Thymus (tissue), 11 donors: ENCODE results near the gene FNBP1. TPM values are rescaled to one million over a fixed set of nuclear protein-coding genes. Genes with fewer than 3 reads are reported as not detected.
"Not testable (repeated sequence)": the region's sequence is repeated elsewhere in the genome, so short reads cannot be mapped to it uniquely, and the experiment has no call there.

Experiments
- DNase-seq, 9 donors: peaks; one replicate each; pipeline ENCODE4 v3.0.0-alpha.2; 2013; ENCODE audit warnings: low spot score in 9 of 9, low read depth in 6 of 9, missing footprints in 1 of 9
- H3K27ac ChIP-seq, 2 donors: one replicate each; pipeline ENCODE4 v1.5.1; 2013; ENCODE audit warnings: control low read depth in 1 of 2, low read depth in 1 of 2, low read length in 1 of 2, mild to moderate bottlenecking in 1 of 2, moderate library complexity in 1 of 2
- H3K27me3 ChIP-seq, 2 donors: one replicate each; pipeline ENCODE4 v1.5.1; 2013; ENCODE audit warnings: low read length in 1 of 2; ENCODE audit not compliant: control insufficient read depth in 2 of 2, insufficient read depth in 1 of 2
- H3K36me3 ChIP-seq, 2 donors: one replicate each; pipeline ENCODE4 v1.5.1; 2013; ENCODE audit warnings: low read length in 1 of 2, mild to moderate bottlenecking in 1 of 2, moderate library complexity in 1 of 2; ENCODE audit not compliant: control insufficient read depth in 2 of 2, insufficient read depth in 2 of 2
- H3K4me1 ChIP-seq, 2 donors: one replicate each; pipeline ENCODE4 v1.5.1; 2013; ENCODE audit warnings: low read length in 2 of 2; ENCODE audit not compliant: control insufficient read depth in 2 of 2, insufficient read depth in 2 of 2
- H3K4me3 ChIP-seq, 2 donors: one replicate each; pipeline ENCODE4 v1.5.1; 2013; ENCODE audit warnings: low read length in 2 of 2, control low read depth in 1 of 2, mild to moderate bottlenecking in 1 of 2
- H3K9me3 ChIP-seq, 2 donors: one replicate each; pipeline ENCODE4 v1.5.1; 2013; ENCODE audit warnings: low read length in 1 of 2, mild to moderate bottlenecking in 1 of 2; ENCODE audit not compliant: control insufficient read depth in 2 of 2, insufficient read depth in 1 of 2
- WGBS: extraction: QIAGEN DNeasy Blood & Tissue Kit; methylation state at CpG from one replicate; pipeline ENCODE4 v1.1.7; 2013; 5-methylcytosine and 5-hydroxymethylcytosine counted together
- polyA plus RNA-seq: library from polyadenylated mRNA; stranded (reverse); fragments of 200-250 nt; gene quantifications from one replicate; pipeline ENCODE4 v1.2.3, GENCODE V29; 2013
- total RNA-seq: library from RNA; stranded (reverse); fragments of 120-200 nt; gene quantifications from one replicate; pipeline ENCODE4 v1.2.4, GENCODE V29; 2013
- donor health status: healthy.

FNBP1 gene
- total and polyA plus RNA-seq, 2 donors: 79.6 to 82.8 TPM

- no peak overlapping the region for H3K27ac ChIP-seq
- H3K4me3 ChIP-seq: no peak overlapping the region
- WGBS: 96% methylated on average over 4 of the region's 4 CpGs
- no peaks in the 10 kb centered on the region for H3K27me3 ChIP-seq
- peaks cover 17 to 19% of the 10 kb centered on the region in 2 donors for H3K36me3 ChIP-seq
- peaks cover 0 to 8% of the 10 kb centered on the region in 2 donors for H3K9me3 ChIP-seq
- DNase-seq: no peak
- peaks cover 4 to 7% of the 10 kb centered on the region in 2 donors for H3K4me1 ChIP-seq
Observed at GRCh38 chr9:130018265-130018664, 24.7 kb downstream of the FNBP1 start.

DNA sequence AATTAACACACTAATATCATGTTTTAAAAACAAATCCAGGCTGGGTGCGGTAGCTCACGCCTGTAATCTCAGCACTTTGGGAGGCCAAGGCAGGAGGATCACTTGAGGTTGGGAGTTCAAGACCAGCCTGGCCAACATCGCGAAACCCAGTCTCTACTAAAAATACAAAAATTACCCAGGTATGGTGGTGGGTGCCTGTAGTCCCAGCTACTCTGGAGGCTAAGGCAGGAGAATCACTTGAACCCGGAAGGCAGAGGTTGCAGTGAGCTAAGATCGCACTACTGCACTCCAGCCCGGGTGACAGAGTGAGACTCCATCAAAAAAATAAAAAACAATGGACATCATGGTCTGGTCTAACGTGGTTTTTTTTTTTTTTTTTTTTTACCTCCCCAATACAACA is 25.5 kb downstream of the FNBP1 start:
- WGBS: 97% methylated on average over 8 of the region's 8 CpGs
- DNase-seq, H3K9me3 ChIP-seq, H3K27me3 ChIP-seq, H3K27ac ChIP-seq, H3K4me1 ChIP-seq, H3K4me3 ChIP-seq: not testable (repeated sequence)
- H3K36me3 ChIP-seq: peaks cover 15 to 16% of the 10 kb centered on the region in 2 donors

DNA sequence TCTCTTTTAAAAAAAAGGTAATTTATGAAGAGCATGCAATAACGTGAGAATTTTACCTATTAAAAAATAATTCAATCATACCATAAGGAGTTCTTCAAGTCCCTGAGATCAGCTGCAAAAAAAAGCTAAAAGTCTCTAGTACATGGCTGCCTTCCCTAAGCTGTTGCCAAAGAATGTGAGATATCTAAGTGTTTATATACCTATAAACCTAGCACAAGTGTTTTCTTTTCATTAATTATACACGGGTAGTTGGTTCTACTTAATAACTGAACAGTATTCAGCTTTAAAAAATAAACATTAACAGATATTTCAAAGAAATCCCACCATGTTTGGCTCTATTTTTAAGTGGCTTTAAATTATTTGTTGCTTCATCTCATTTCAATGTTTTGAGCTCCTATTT is 25.9 kb downstream of the FNBP1 start:
- H3K36me3 ChIP-seq: peaks cover 15% of the 10 kb centered on the region in 2 donors
- no peaks in the 10 kb centered on the region for H3K27me3 ChIP-seq
- H3K27ac ChIP-seq: no peak overlapping the region
- WGBS: 92% methylated on average over 2 of the region's 2 CpGs
- DNase-seq: no peak
- H3K4me1 ChIP-seq: peaks cover 0 to 7% of the 10 kb centered on the region in 2 donors
- no peak overlapping the region for H3K4me3 ChIP-seq
- peaks cover 0 to 8% of the 10 kb centered on the region in 2 donors for H3K9me3 ChIP-seq

- Histone ChIP-seq H3K27me3 (no peaks in the 10 kb centered on the region), H3K4me1 (peaks cover 7% of the 10 kb centered on the region in 2 donors), H3K27ac (no peak overlapping the region), H3K9me3 (peaks cover 0 to 8% of the 10 kb centered on the region in 2 donors), H3K4me3 (no peak overlapping the region), H3K36me3 (peaks cover 15 to 17% of the 10 kb centered on the region in 2 donors)
- DNase-seq: no peak
- WGBS: 97% methylated on average over 5 of the region's 5 CpGs
Observed at GRCh38 chr9:130015353-130016019, 27.5 kb downstream of the FNBP1 start.

GRCh38 chr9:130013326-130013725 is 29.7 kb downstream of the FNBP1 start:
- DNase-seq: no peak
- H3K4me3 ChIP-seq: no peak overlapping the region
- no peaks in the 10 kb centered on the region for H3K27me3 ChIP-seq
- H3K4me1 ChIP-seq: peaks cover 7 to 13% of the 10 kb centered on the region in 2 donors
- H3K36me3 ChIP-seq: peaks cover 13 to 15% of the 10 kb centered on the region in 2 donors
- no peak overlapping the region for H3K27ac ChIP-seq
- peaks cover 0 to 8% of the 10 kb centered on the region in 2 donors for H3K9me3 ChIP-seq
- 93% methylated on average over 2 of the region's 2 CpGs for WGBS

DNA sequence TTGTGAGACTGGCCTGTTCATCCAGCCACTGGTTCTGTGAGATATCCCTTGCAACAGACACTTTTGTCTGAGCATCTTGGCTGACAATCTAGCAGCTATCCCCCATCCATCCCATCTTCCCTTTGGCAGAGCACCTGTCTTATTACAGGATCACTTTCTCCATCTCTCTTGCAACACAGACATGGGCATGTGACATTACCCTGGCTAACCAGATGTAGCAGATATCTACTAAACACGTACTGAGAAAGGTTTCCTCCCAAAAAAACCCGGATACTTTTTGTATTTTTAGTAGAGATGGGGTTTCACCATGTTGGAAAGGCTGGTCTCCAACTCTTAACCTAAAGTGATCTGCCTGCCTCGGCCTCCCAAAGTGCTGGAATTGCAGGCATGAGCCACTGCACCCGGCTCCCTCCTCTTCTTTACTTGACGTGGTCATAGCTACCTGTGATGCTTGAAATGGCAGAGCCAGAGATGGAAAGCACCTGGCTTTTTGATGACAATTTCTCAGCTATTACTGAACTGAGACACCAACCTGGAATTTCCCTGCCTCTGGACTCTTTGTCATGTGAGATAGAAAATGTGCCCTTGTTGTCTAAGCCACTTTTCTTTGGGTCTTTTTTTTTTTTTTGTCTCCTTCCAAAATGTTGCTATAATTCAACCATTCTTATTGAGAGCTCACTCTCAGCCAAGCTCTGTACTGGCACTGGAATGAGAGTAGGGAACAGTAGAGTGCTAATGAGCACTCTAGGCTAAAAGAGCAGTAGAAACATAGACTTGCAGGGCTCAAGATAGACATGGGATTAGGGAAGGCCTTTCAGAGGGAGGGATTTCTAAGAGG is 32.6 kb downstream of the FNBP1 start:
- no peak overlapping the region for H3K4me3 ChIP-seq
- peaks cover 5 to 18% of the 10 kb centered on the region in 2 donors for H3K36me3 ChIP-seq
- H3K27me3 ChIP-seq: no peaks in the 10 kb centered on the region
- H3K27ac ChIP-seq: peak overlapping the region; percentile 1 to 65
- peaks cover 6 to 13% of the 10 kb centered on the region in 2 donors for H3K4me1 ChIP-seq
- 83% methylated on average over 5 of the region's 5 CpGs for WGBS
- no peaks in the 10 kb centered on the region for H3K9me3 ChIP-seq
- peak in 1 of 9 donors; percentile 49 for DNase-seq

- Histone ChIP-seq H3K4me1 (peaks cover 4 to 13% of the 10 kb centered on the region in 2 donors), H3K27ac (peak overlapping the region in 1 of 2 donors; percentile 65), H3K36me3 (peaks cover 5 to 17% of the 10 kb centered on the region in 2 donors)
- not testable (repeated sequence) for H3K4me3 ChIP-seq, H3K9me3 ChIP-seq, H3K27me3 ChIP-seq, DNase-seq
- WGBS: 97% methylated on average over 10 of the region's 10 CpGs
Observed at GRCh38 chr9:130009546-130009945, 33.4 kb downstream of the FNBP1 start.

DNA sequence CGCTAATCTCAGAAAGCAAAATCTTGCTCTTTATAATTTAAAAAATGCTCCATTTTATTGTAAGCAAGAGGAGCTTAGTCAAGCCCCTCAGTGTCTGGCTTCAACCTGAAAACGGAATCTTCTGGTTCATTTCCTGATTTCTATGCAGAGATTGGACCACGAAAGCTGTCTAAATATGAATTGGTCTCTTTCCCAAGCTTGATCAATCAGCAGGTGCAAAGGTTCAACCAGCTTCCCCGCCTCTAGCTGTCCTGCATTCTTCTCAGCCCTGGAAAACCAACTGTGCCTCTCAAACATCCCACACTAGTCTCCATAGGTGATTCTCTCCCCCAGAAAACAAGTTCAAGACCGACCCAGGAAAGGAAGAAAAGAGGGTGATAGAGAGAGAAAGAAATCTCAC is 34.5 kb downstream of the FNBP1 start:
- H3K27ac ChIP-seq: peak overlapping the region; percentile 53 to 56
- no peak for DNase-seq
- H3K9me3 ChIP-seq: no peaks in the 10 kb centered on the region
- no peaks in the 10 kb centered on the region for H3K27me3 ChIP-seq
- H3K4me1 ChIP-seq: peaks cover 2 to 16% of the 10 kb centered on the region in 2 donors
- H3K36me3 ChIP-seq: peaks cover 5 to 17% of the 10 kb centered on the region in 2 donors
- 73% methylated on average over 5 of the region's 5 CpGs for WGBS
- H3K4me3 ChIP-seq: no peak overlapping the region

GRCh38 chr9:130006952-130007351 is 36.0 kb downstream of the FNBP1 start:
- H3K9me3 ChIP-seq, DNase-seq, H3K4me3 ChIP-seq, H3K27me3 ChIP-seq: not testable (repeated sequence)
- Histone ChIP-seq H3K27ac (peak overlapping the region; percentile 31 to 51), H3K36me3 (peaks cover 10 to 23% of the 10 kb centered on the region in 2 donors), H3K4me1 (peaks cover 0 to 16% of the 10 kb centered on the region in 2 donors)
- 98% methylated on average over 6 of the region's 6 CpGs for WGBS
